ENCODE results near the gene AMDHD2. TPM values are rescaled to one million over a fixed set of nuclear protein-coding genes. Genes with fewer than 3 reads are reported as not detected.

The AMDHD2 gene
- total and polyA plus RNA-seq, 2 of the 13 experiments (the other 11 are each of a cell fraction or from before 2014, with no cell fraction given) = 33.5 to 39.1 TPM

GRCh38 chr16:2532494-2533141, 12.4 kb downstream of the AMDHD2 start (continued):
- no peak for TF ChIP-seq ZNF282 (IDR thresholded peaks at IDR 0.05; ENCODE audit: partially characterized antibody)
- no peak for TF ChIP-seq NR3C1 (CRISPR knock-in tag; IDR thresholded peaks at IDR 0.05)
- TF ChIP-seq ZMAT3 (CRISPR knock-in tag; conservative IDR thresholded peaks at IDR 0.05) = no peak
- TF ChIP-seq PAWR (CRISPR knock-in tag; IDR thresholded peaks at IDR 0.05; ENCODE audit: borderline replicate concordance) = no peak
- TF ChIP-seq, protein P1, sequence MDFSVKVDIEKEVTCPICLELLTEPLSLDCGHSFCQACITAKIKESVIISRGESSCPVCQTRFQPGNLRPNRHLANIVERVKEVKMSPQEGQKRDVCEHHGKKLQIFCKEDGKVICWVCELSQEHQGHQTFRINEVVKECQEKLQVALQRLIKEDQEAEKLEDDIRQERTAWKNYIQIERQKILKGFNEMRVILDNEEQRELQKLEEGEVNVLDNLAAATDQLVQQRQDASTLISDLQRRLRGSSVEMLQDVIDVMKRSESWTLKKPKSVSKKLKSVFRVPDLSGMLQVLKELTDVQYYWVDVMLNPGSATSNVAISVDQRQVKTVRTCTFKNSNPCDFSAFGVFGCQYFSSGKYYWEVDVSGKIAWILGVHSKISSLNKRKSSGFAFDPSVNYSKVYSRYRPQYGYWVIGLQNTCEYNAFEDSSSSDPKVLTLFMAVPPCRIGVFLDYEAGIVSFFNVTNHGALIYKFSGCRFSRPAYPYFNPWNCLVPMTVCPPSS (IDR thresholded peaks at IDR 0.05) = no peak
- TF ChIP-seq FOSL1 (CRISPR knock-in tag; IDR thresholded peaks at IDR 0.05; ENCODE audit: borderline replicate concordance) = no peak
- TF ChIP-seq ZNF33A (CRISPR knock-in tag; IDR thresholded peaks at IDR 0.05; ENCODE audit: borderline replicate concordance) = no peak
- TF ChIP-seq ZNF124 (CRISPR knock-in tag; IDR thresholded peaks at IDR 0.05) = peak; percentile 23; the same call in 1 of the 2 replicates
- 0 out of 2 replicates have a peak, but pooled peaks have one; percentile 2 for TF ChIP-seq SMYD3 (CRISPR knock-in tag; IDR thresholded peaks at IDR 0.05)
- TF ChIP-seq ZNF784 (CRISPR knock-in tag; IDR thresholded peaks at IDR 0.05; ENCODE audit: borderline replicate concordance) = 0 out of 2 replicates have a peak, but pooled peaks have one; percentile 11
- TF ChIP-seq, protein P2, sequence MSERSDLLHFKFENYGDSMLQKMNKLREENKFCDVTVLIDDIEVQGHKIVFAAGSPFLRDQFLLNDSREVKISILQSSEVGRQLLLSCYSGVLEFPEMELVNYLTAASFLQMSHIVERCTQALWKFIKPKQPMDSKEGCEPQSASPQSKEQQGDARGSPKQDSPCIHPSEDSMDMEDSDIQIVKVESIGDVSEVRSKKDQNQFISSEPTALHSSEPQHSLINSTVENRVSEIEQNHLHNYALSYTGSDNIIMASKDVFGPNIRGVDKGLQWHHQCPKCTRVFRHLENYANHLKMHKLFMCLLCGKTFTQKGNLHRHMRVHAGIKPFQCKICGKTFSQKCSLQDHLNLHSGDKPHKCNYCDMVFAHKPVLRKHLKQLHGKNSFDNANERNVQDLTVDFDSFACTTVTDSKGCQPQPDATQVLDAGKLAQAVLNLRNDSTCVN (CRISPR knock-in tag; IDR thresholded peaks at IDR 0.05; ENCODE audit: borderline replicate concordance) = 0 out of 2 replicates have a peak, but pooled peaks have one; percentile 17
- TF ChIP-seq JDP2 (CRISPR knock-in tag; IDR thresholded peaks at IDR 0.05; ENCODE audit: borderline replicate concordance) = no peak
- TF ChIP-seq XRCC5 (optimal IDR thresholded peaks at IDR 0.05; ENCODE audit: low read length) = peak; percentile 38
- TF ChIP-seq ZFP90 (CRISPR knock-in tag; IDR thresholded peaks at IDR 0.05; ENCODE audit: borderline replicate concordance) = no peak
- TF ChIP-seq ZNF263 (CRISPR knock-in tag; IDR thresholded peaks at IDR 0.05) = peak; percentile 80
- no peak for TF ChIP-seq MXD4 (CRISPR knock-in tag; IDR thresholded peaks at IDR 0.05)
- no peak for TF ChIP-seq ZMAT5 (CRISPR knock-in tag; IDR thresholded peaks at IDR 0.05; ENCODE audit: borderline replicate concordance, low read depth)
- peak; percentile 6; the same call in 1 of the 2 replicates for TF ChIP-seq GATA4 (IDR thresholded peaks at IDR 0.05; ENCODE audit: borderline replicate concordance, low read depth)
- TF ChIP-seq, protein P3, sequence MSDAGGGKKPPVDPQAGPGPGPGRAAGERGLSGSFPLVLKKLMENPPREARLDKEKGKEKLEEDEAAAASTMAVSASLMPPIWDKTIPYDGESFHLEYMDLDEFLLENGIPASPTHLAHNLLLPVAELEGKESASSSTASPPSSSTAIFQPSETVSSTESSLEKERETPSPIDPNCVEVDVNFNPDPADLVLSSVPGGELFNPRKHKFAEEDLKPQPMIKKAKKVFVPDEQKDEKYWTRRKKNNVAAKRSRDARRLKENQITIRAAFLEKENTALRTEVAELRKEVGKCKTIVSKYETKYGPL (CRISPR knock-in tag; IDR thresholded peaks at IDR 0.05) = no peak
- TF ChIP-seq, protein P4, sequence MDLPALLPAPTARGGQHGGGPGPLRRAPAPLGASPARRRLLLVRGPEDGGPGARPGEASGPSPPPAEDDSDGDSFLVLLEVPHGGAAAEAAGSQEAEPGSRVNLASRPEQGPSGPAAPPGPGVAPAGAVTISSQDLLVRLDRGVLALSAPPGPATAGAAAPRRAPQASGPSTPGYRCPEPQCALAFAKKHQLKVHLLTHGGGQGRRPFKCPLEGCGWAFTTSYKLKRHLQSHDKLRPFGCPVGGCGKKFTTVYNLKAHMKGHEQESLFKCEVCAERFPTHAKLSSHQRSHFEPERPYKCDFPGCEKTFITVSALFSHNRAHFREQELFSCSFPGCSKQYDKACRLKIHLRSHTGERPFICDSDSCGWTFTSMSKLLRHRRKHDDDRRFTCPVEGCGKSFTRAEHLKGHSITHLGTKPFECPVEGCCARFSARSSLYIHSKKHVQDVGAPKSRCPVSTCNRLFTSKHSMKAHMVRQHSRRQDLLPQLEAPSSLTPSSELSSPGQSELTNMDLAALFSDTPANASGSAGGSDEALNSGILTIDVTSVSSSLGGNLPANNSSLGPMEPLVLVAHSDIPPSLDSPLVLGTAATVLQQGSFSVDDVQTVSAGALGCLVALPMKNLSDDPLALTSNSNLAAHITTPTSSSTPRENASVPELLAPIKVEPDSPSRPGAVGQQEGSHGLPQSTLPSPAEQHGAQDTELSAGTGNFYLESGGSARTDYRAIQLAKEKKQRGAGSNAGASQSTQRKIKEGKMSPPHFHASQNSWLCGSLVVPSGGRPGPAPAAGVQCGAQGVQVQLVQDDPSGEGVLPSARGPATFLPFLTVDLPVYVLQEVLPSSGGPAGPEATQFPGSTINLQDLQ (CRISPR knock-in tag; IDR thresholded peaks at IDR 0.05) = 0 out of 2 replicates have a peak, but pooled peaks have one; percentile 13
- no peak for TF ChIP-seq PBX2 (CRISPR knock-in tag; IDR thresholded peaks at IDR 0.05)
